ENCODE results near the gene KREMEN1. TPM values are rescaled to one million over a fixed set of nuclear protein-coding genes. Genes with fewer than 3 reads are reported as not detected.

The KREMEN1 gene
- total RNA-seq, 1 donor from 2014 or later: 23.3 TPM

DNA sequence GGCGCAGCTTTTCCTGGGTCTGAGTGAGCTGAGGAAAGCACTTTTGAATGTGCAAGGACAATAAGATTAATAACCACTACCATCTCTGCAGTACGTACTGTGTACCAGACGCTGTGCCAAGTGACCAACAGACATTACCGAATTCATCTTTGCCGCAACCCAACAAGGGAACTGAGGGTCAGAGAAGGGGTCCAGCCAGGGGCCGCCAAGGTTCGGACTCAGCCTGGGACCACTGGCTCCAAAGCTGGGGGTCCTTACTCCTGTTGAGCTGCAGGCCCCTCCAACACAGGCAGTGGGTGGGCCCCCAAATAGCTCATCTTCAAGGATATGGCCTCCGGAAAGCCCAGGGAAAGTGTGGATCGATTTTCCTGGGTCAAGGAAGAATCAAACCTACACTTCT lies 77.9 kb downstream of the KREMEN1 start:
- no peaks in the 10 kb centered on the region for H3K27me3 ChIP-seq
- no peaks in the 10 kb centered on the region for H3K36me3 ChIP-seq
- TF ChIP-seq, protein P1, sequence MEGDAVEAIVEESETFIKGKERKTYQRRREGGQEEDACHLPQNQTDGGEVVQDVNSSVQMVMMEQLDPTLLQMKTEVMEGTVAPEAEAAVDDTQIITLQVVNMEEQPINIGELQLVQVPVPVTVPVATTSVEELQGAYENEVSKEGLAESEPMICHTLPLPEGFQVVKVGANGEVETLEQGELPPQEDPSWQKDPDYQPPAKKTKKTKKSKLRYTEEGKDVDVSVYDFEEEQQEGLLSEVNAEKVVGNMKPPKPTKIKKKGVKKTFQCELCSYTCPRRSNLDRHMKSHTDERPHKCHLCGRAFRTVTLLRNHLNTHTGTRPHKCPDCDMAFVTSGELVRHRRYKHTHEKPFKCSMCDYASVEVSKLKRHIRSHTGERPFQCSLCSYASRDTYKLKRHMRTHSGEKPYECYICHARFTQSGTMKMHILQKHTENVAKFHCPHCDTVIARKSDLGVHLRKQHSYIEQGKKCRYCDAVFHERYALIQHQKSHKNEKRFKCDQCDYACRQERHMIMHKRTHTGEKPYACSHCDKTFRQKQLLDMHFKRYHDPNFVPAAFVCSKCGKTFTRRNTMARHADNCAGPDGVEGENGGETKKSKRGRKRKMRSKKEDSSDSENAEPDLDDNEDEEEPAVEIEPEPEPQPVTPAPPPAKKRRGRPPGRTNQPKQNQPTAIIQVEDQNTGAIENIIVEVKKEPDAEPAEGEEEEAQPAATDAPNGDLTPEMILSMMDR (IDR thresholded peaks at IDR 0.05): no peak
- H3K4me1 ChIP-seq: peaks cover 28% of the 10 kb centered on the region
- no peaks in the 10 kb centered on the region for H3K9me3 ChIP-seq
- H3K4me3 ChIP-seq: no peak overlapping the region
- DNase-seq (no peak), ATAC-seq (no peak)
- intact Hi-C loops (cut with DNase I): no loop called here
- no peak overlapping the region for H3K27ac ChIP-seq

DNA sequence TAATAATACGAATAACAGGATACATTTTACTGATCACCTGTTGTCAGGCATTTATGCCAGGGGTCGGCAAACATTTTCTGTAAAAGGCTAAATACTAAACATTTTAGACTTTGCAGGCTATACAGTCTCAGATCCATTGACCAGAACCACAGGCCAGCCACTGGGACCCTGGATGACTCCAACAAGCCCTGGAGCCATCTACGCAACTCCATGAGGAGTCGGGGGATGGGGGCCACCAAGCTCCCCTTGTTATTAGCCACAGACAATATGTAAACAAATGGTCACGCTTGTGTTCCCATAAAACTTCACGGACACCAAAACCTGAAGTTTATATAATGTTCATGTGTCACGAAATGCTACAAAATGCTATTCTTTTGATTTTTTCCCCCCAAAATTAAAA lies 78.5 kb downstream of the KREMEN1 start:
- H3K27me3 ChIP-seq: no peaks in the 10 kb centered on the region
- H3K4me1 ChIP-seq: peaks cover 28% of the 10 kb centered on the region
- H3K4me3 ChIP-seq: no peak overlapping the region
- H3K27ac ChIP-seq: peak overlapping the region; percentile 63
- intact Hi-C loops (cut with DNase I): no loop called here
- DNase-seq (no peak), ATAC-seq (no peak)
- no peaks in the 10 kb centered on the region for H3K36me3 ChIP-seq
- no peaks in the 10 kb centered on the region for H3K9me3 ChIP-seq
- TF ChIP-seq, protein P1 (IDR thresholded peaks at IDR 0.05): no peak

DNA sequence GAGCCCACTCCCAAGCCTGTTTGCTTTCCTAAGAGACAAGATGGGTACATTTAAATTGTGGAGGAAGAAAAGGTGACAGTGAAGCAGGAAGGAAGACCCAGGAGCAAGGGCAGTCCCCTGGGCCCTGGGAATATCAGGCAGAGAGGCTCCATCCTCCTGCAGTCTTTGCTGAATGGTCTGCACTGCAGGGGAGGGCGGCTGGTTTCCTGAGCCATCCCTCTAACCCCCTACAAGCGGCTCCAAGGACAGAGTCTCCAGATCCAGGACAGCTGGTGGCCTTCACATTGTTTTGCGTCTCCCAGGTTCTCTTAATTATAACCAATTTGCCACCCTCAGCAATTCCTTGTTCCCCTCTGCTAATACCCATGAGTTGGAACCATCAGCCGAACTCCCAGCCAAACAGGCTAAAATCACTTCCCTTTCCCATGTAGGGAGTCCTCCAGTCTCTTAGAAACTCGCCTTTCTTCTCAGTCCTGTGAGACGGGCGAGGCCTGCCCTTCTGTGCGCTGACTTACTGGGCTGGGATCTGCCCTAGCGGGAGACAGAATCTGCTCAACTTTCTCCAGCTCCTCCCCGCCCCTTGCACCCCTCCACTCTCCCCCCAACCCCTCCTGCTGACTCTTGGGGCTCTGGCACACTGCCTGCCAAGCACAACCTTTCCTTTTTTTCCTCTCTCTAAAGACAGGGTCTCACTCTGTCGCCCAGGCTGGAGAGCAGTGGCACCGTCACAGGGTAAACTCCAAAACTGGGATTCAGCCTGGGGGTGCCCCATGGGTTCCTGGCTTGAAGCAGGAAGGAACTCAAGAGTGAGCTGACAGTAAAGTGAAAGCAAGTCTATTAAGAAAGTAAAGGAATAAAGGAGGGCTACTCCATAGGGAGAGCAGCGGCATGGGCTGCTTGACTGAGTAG lies 79.5 kb downstream of the KREMEN1 start:
- H3K27me3 ChIP-seq: no peaks in the 10 kb centered on the region
- DNase-seq (peak; percentile 62), ATAC-seq (peak; percentile 49)
- H3K4me1 ChIP-seq: peaks cover 28% of the 10 kb centered on the region
- H3K36me3 ChIP-seq: no peaks in the 10 kb centered on the region
- TF ChIP-seq, protein P1 (IDR thresholded peaks at IDR 0.05): no peak
- H3K9me3 ChIP-seq: no peaks in the 10 kb centered on the region
- H3K4me3 ChIP-seq: no peak overlapping the region
- peak overlapping the region; percentile 63 for H3K27ac ChIP-seq
- intact Hi-C loops (cut with DNase I): no loop called here

DNA sequence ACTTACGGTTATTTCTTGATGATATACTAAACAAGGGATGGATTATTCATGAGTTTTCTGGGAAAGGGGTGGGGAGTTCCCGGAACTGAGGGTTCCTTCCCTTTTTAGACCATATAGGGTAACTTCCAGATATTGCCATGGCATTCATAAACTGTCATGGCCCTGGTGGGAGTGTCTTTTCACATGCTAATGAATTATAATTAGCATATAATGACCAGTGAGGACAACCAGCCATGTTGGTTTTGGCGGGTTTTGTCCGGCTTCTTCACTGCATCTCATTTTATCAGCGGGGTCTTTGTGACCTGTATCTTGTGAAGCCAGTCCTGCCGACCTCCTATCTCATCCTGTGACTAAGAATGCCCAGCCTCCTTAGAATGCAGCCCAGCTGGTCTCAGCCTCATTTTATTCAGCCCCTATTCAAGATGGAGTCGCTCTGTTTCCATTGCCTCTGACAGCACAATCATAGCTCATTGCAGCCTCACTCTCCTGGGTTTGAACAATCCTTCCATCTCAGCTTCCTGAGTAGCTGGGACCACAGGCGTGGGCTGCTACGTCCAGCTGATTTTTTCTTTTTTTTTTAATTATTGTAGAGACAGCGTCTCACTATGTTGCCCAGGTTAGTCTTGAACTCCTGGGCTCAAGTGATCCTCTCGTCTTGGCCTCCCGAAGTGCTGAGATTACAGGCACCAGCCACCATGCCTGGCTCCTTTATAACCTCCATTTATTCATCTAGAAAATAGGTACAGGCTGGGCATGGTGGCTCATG lies 80.3 kb downstream of the KREMEN1 start:
- Histone ChIP-seq H3K9me3 (no peaks in the 10 kb centered on the region), H3K4me1 (peaks cover 28% of the 10 kb centered on the region), H3K27me3 (no peaks in the 10 kb centered on the region), H3K4me3 (no peak overlapping the region), H3K36me3 (no peaks in the 10 kb centered on the region), H3K27ac (peak overlapping the region; percentile 63)
- TF ChIP-seq, protein P1 (IDR thresholded peaks at IDR 0.05): no peak
- no peak for ATAC-seq
- DNase-seq: peak; percentile 21
- intact Hi-C loops (cut with DNase I): no loop called here

DNA sequence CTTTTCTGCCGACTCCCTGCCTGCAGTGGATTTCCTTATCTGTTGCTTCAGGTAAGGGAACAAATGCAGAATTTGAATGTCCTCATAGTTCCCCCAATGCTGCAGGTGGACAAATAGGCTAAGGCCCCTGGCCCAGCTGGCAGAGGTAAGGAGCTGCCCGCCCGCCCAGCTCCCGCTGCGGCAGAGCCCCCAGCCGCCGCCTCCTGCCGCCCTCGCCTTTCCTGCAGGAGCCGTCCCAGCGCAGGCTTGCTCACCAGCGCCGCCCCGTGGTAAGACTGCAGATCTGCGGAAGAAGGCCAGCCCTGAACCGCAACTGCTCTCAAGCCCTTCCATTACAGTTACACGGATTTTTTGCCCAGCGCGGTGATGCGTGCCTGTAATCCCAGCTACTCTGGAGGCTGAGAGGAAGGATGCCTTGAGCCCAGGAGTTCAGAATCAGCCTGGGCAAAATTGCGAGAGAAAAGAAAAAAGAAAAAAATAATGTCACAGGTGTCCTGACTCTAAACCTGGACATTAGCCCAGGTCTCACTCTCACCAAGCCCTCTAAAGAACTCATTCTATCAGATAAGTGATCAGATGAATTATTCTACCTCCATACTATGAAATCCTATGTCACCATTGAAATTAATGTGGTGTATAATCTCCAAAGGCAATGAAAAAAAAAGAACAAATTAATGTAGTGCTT lies 81.7 kb downstream of the KREMEN1 start:
- intact Hi-C loops (cut with DNase I): loop anchor here (5.0 kb wide), 1 partner anchor 93 kb away; no protein-coding TSS in a partner anchor
- Histone ChIP-seq H3K27ac (no peak overlapping the region), H3K27me3 (no peaks in the 10 kb centered on the region), H3K4me3 (no peak overlapping the region), H3K9me3 (no peaks in the 10 kb centered on the region), H3K4me1 (peaks cover 28% of the 10 kb centered on the region), H3K36me3 (no peaks in the 10 kb centered on the region)
- ATAC-seq: peak; percentile 94
- peak; percentile 90 for DNase-seq
- TF ChIP-seq, protein P1 (IDR thresholded peaks at IDR 0.05): peak; percentile 97

All from upper lobe of right lung (tissue), 1 donor.